Sigmoid colon (tissue), 7 donors: ENCODE measurements around the gene PTPRD. TPM values are rescaled to one million over a fixed set of nuclear protein-coding genes. Genes with fewer than 3 reads are reported as not detected.

Source experiments
- DNase-seq: peaks from one replicate; pipeline ENCODE4 v3.0.0-alpha.2; 2019
- H3K27ac ChIP-seq, 4 donors: fragments of 200-600 bp; sonication (generic); one replicate each; pipeline ENCODE4 v1.5.1; 2016 to 2019; ENCODE audit warnings: mild to moderate bottlenecking in 1 of 4
- H3K27me3 ChIP-seq, 3 donors: fragments of 200-600 bp; sonication (generic); one replicate each; pipeline ENCODE4 v1.5.1; 2019; ENCODE audit warnings: mild to moderate bottlenecking in 1 of 3
- H3K36me3 ChIP-seq, 4 donors: fragments of 200-600 bp; sonication (generic); one replicate each; pipeline ENCODE4 v1.5.1; 2016 to 2019
- H3K4me1 ChIP-seq, 4 donors: fragments of 200-600 bp; sonication (generic); one replicate each; pipeline ENCODE4 v1.5.1; 2017 to 2019
- H3K4me3 ChIP-seq, 4 donors: fragments of 200-600 bp; sonication (generic); one replicate each; pipeline ENCODE4 v1.5.1; 2017 to 2019; ENCODE audit warnings: mild to moderate bottlenecking in 2 of 4, moderate library complexity in 1 of 4
- H3K9me3 ChIP-seq, 4 donors: fragments of 200-600 bp in 3 of 4; sonication (generic) in 3 of 4; one replicate each; pipeline versions ENCODE4 v1.5.1 to v1.6.1; 2013 to 2019
- EP300 ChIP-seq, 4 donors: sonication (generic); formaldehyde crosslinking; IDR thresholded peaks; one replicate each; pipeline ENCODE4 v1.6.1; 2017; ENCODE audit warnings: antibody characterized with exemption in 4 of 4
- POLR2A ChIP-seq, 2 donors: fragments of 450-650 bp; IDR thresholded peaks; one replicate each; pipeline ENCODE4 v1.6.1; 2016; ENCODE audit warnings: antibody characterized with exemption in 2 of 2, mild to moderate bottlenecking in 2 of 2, moderate library complexity in 2 of 2
- POLR2AphosphoS5 ChIP-seq, 4 donors: sonication (generic); formaldehyde crosslinking; IDR thresholded peaks; one replicate each; pipeline ENCODE4 v1.6.1; 2017; ENCODE audit warnings: antibody characterized with exemption in 4 of 4
- WGBS, 2 donors: extraction: QIAGEN DNeasy Blood & Tissue Kit; methylation state at CpG; one replicate each; pipeline ENCODE4 v1.1.7; 2013; 5-methylcytosine and 5-hydroxymethylcytosine counted together
- intact Hi-C: fragments of 100-400 bp; cut with DNase I; formaldehyde crosslinking; loops from one replicate; pipeline ENCODE4 v1.15.1; 2023
- polyA plus RNA-seq, 3 donors: library from polyadenylated mRNA; stranded (reverse); fragments of 200-250 nt; gene quantifications; one replicate each; pipeline ENCODE4 v1.2.3, GENCODE V29; 2013
- total RNA-seq, 4 donors: library from RNA; depleted of rRNA; stranded (reverse); fragments of >200 nt; gene quantifications; one replicate each; pipeline ENCODE4 v1.1.0, GENCODE V29; 2016
- TF ChIP-seq, protein P1 (sequence below), 4 experiments: fragments of 450-650 bp in 3 of 4; fragments of 200-600 bp in 1 of 4; IDR thresholded peaks; one replicate each; pipeline ENCODE4 v1.5.1; 2016 to 2019; ENCODE audit warnings: antibody characterized with exemption in 4 of 4, mild to moderate bottlenecking in 3 of 4, moderate library complexity in 2 of 4
- donor health status: healthy with polysubstance abuse.
- donor health status: Bipolar disorder and iron deficiency.
- donor health status: healthy.

The PTPRD gene
- total and polyA plus RNA-seq, 7 donors, result 1.2 to 18.3 (median 6.3) TPM

DNA sequence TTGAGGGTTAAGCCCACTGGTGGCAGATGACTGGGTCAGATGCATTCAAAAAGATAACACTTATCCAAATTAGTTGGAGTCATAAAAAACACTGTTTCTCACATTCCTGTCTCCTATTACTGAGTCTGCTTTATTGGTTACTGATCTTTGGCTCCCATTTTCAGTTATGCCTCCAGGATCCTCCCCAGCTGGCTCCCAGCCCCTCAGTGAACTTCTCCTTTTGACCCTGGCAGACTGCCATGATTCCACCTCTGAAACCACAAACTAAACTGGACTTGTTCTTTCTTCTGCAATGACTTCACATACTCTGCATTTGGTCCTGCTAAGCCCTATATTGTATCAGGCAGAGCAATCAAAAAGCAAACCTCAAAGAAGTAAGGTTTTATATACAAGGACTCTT, 1952.4 kb downstream of the PTPRD start:
- intact Hi-C loops, result no loop called here
- Histone ChIP-seq H3K36me3 (no peaks in the 10 kb centered on the region), H3K27ac (no peak overlapping the region), H3K9me3 (no peaks in the 10 kb centered on the region), H3K4me3 (no peak overlapping the region), H3K27me3 (no peaks in the 10 kb centered on the region), H3K4me1 (no peaks in the 10 kb centered on the region)
- peak; percentile 77 for DNase-seq
- no peak for TF ChIP-seq POLR2A (IDR thresholded peaks at IDR 0.05)
- TF ChIP-seq, protein P1, sequence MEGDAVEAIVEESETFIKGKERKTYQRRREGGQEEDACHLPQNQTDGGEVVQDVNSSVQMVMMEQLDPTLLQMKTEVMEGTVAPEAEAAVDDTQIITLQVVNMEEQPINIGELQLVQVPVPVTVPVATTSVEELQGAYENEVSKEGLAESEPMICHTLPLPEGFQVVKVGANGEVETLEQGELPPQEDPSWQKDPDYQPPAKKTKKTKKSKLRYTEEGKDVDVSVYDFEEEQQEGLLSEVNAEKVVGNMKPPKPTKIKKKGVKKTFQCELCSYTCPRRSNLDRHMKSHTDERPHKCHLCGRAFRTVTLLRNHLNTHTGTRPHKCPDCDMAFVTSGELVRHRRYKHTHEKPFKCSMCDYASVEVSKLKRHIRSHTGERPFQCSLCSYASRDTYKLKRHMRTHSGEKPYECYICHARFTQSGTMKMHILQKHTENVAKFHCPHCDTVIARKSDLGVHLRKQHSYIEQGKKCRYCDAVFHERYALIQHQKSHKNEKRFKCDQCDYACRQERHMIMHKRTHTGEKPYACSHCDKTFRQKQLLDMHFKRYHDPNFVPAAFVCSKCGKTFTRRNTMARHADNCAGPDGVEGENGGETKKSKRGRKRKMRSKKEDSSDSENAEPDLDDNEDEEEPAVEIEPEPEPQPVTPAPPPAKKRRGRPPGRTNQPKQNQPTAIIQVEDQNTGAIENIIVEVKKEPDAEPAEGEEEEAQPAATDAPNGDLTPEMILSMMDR (IDR thresholded peaks at IDR 0.05), result no peak
- TF ChIP-seq EP300 (IDR thresholded peaks at IDR 0.05), result no peak
- TF ChIP-seq POLR2AphosphoS5 (IDR thresholded peaks at IDR 0.05), result no peak

DNA sequence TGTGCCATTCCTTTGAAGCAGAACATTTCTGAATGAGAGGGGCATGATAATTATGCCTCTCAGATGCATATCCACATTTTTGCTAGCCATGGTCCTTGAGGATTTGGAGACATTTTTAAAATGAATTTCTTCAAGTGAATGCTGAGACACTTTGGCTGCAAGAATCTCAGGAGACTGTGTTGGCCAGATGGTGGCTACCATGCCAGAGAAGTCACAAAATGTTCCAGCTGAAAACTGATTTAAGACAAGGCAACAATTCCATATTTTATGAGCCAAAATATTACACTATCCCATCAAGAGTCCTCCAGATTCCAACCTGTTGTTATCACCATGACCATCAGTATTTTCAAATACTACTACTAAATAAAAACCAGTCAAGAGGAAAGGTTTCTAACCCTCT, 1953.7 kb downstream of the PTPRD start:
- DNase-seq, result no peak
- H3K27ac ChIP-seq, result no peak overlapping the region
- no peaks in the 10 kb centered on the region for H3K27me3 ChIP-seq
- H3K4me1 ChIP-seq, result no peaks in the 10 kb centered on the region
- no peaks in the 10 kb centered on the region for H3K36me3 ChIP-seq
- intact Hi-C loops, result no loop called here
- TF ChIP-seq EP300 (IDR thresholded peaks at IDR 0.05), result no peak
- TF ChIP-seq POLR2A (IDR thresholded peaks at IDR 0.05), result no peak
- peak in 1 of 4 donors; percentile 29 for TF ChIP-seq POLR2AphosphoS5 (IDR thresholded peaks at IDR 0.05)
- TF ChIP-seq, protein P1 (IDR thresholded peaks at IDR 0.05), result no peak
- H3K4me3 ChIP-seq, result no peak overlapping the region
- H3K9me3 ChIP-seq, result no peaks in the 10 kb centered on the region

DNA sequence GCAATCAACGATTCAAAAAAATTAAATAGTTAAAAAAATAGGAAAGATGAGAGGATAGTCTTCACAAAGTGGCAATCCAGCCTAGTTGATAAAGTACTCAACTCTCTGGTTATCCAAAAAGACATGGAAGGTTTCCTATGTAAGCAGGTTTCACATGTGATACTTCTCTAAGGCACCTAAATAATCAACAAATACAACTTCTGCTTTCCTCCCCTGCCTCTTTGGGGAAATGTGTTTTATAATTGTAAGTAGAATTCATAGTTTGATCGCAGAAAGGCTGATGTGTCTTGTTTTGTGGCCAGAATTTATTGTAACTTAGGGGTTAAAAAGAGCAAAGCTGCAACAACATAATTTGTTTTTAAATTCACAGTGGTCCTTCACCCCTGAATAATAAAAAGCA, 1957.7 kb downstream of the PTPRD start:
- no peak overlapping the region for H3K4me3 ChIP-seq
- no peaks in the 10 kb centered on the region for H3K36me3 ChIP-seq
- H3K27me3 ChIP-seq, result no peaks in the 10 kb centered on the region
- H3K9me3 ChIP-seq, result no peaks in the 10 kb centered on the region
- no peak overlapping the region for H3K27ac ChIP-seq
- no peak for TF ChIP-seq POLR2A (IDR thresholded peaks at IDR 0.05)
- WGBS, 2 donors, result 77 to 89% methylated on average over 2 of the region's 2 CpGs
- intact Hi-C loops, result no loop called here
- peaks cover 0 to 6% (median 0%) of the 10 kb centered on the region in 4 donors for H3K4me1 ChIP-seq
- DNase-seq, result no peak

DNA sequence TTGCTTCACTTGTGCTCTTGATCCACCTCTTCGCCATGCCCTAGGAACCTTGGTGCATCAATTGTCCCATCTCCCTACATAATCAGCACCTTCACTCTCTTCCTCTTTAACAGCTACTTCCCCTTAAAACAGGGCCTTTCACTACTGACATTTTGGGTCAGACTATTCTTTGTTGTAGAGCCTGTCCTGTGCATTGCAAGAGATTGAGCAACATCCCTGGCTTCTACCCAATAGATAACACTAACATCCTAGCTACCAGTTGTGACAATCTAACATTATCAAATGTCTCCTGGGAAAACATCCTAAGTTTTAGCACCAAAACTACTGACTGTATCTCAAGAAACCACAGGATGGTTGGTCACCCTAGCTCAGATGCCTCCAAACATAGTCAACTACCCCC, 1958.9 kb downstream of the PTPRD start:
- no peaks in the 10 kb centered on the region for H3K27me3 ChIP-seq
- H3K9me3 ChIP-seq, result no peaks in the 10 kb centered on the region
- intact Hi-C loops, result no loop called here
- 83 to 91% methylated on average over 1 of the region's 1 CpG for WGBS, 2 donors
- TF ChIP-seq EP300 (IDR thresholded peaks at IDR 0.05) (no peak), POLR2A (IDR thresholded peaks at IDR 0.05) (no peak), POLR2AphosphoS5 (IDR thresholded peaks at IDR 0.05) (no peak)
- TF ChIP-seq, protein P1 (IDR thresholded peaks at IDR 0.05), result no peak
- no peaks in the 10 kb centered on the region for H3K36me3 ChIP-seq
- no peak overlapping the region for H3K4me3 ChIP-seq
- H3K4me1 ChIP-seq, result peaks cover 0 to 6% (median 0%) of the 10 kb centered on the region in 4 donors
- no peak for DNase-seq
- no peak overlapping the region for H3K27ac ChIP-seq

DNA sequence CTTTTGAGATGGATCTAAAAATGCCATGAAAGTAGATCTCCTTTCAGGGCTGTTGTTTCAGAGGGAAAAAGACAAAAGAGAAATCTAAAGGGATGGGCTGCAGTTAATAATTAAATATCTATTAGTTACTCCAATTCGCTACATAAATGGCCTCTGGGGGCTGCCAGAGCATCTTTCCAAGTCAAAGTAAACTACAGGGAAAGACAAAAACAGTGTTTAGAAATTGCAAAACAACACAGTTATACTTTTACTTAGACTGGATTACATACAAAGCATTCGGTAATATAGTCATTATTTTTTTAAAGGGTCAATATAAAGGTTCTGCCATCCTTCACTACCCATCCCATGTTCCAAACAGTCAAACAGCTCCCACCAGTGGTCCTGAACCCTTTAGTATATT, 1959.7 kb downstream of the PTPRD start:
- no peak overlapping the region for H3K4me3 ChIP-seq
- peaks cover 0 to 6% (median 0%) of the 10 kb centered on the region in 4 donors for H3K4me1 ChIP-seq
- no peaks in the 10 kb centered on the region for H3K36me3 ChIP-seq
- no peaks in the 10 kb centered on the region for H3K27me3 ChIP-seq
- no peak overlapping the region for H3K27ac ChIP-seq
- intact Hi-C loops, result no loop called here
- no peak for DNase-seq
- 88 to 90% methylated on average over 2 of the region's 2 CpGs for WGBS, 2 donors
- no peaks in the 10 kb centered on the region for H3K9me3 ChIP-seq
- TF ChIP-seq EP300 (IDR thresholded peaks at IDR 0.05) (no peak), POLR2A (IDR thresholded peaks at IDR 0.05) (no peak), POLR2AphosphoS5 (IDR thresholded peaks at IDR 0.05) (no peak)
- TF ChIP-seq, protein P1 (IDR thresholded peaks at IDR 0.05), result no peak
